Measurements from ENCODE around the gene TRAPPC6A.
A peak's percentile ranks its signal among the peaks of the same experiment; 100 is the strongest.

Gene TRAPPC6A

GRCh38 chr19:45149129-45149528 is 28.9 kb downstream of the TRAPPC6A start:
- DNase-seq (ENCODE audit: low read depth, low spot score): no peak

- DNase-seq (ENCODE audit: low read depth, low spot score): no peak
Observed at GRCh38 chr19:45147835-45148676, 30.0 kb downstream of the TRAPPC6A start.

GRCh38 chr19:45146741-45147205 is 31.3 kb downstream of the TRAPPC6A start:
- no peak for DNase-seq (ENCODE audit: low read depth, low spot score)

DNA sequence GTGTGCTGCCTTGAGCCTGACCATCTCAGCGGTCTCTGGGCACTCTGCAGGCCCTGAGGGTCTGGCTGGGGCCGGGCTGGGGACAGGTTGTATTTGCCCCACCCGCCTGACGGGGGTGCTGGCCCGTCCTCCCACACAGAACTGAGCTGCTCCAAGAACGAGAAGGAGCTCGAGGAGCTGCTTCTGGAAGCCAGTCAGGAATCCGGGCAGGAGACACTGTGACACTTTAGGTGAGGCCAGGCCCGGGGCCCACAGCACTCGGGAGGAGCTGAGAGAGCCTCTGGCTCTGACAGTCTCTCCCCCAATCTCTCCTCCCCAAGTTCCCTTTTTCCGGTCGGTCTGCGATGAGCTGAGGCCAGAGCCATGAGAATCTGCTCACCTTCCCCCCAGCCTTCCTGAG is 31.8 kb downstream of the TRAPPC6A start:
- no peak for DNase-seq (ENCODE audit: low read depth, low spot score)

GRCh38 chr19:45145270-45146189 is 32.5 kb downstream of the TRAPPC6A start:
- DNase-seq (ENCODE audit: low read depth, low spot score): no peak

- no peak for DNase-seq (ENCODE audit: low read depth, low spot score)
Observed at GRCh38 chr19:45144431-45145269, 33.4 kb downstream of the TRAPPC6A start.

DNA sequence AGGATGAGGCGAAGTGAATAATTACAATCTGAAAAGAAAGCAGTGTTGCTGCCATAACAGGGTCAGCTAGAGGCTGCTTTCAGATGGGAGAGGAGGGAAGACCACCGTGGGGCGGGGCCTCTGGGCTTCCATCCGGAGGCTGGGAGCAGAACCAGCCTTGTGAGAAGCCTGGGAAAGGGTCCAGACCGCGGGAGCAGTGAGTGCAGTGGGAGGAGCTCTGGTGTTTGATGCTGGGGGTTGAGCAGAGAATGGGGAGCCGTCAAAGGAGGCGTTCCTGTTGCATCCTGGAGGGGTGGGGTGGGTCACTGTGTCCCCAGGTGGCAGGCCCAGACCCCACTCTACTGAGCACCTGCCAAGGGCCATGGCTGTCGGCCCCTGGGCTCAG is 35.3 kb downstream of the TRAPPC6A start:
- no peak for DNase-seq (ENCODE audit: low read depth, low spot score)

GRCh38 chr19:45142016-45142725 is 35.9 kb downstream of the TRAPPC6A start:
- no peak for DNase-seq (ENCODE audit: low read depth, low spot score)

- DNase-seq (ENCODE audit: low read depth, low spot score): no peak
Observed at GRCh38 chr19:45141203-45141900, 36.7 kb downstream of the TRAPPC6A start.

GRCh38 chr19:45140533-45140932 is 37.5 kb downstream of the TRAPPC6A start:
- DNase-seq (ENCODE audit: low read depth, low spot score): no peak

- no peak for DNase-seq (ENCODE audit: low read depth, low spot score)
Observed at GRCh38 chr19:45140144-45140503, 37.9 kb downstream of the TRAPPC6A start.

GRCh38 chr19:45139286-45140143 is 38.5 kb downstream of the TRAPPC6A start:
- no peak for DNase-seq (ENCODE audit: low read depth, low spot score)

DNA sequence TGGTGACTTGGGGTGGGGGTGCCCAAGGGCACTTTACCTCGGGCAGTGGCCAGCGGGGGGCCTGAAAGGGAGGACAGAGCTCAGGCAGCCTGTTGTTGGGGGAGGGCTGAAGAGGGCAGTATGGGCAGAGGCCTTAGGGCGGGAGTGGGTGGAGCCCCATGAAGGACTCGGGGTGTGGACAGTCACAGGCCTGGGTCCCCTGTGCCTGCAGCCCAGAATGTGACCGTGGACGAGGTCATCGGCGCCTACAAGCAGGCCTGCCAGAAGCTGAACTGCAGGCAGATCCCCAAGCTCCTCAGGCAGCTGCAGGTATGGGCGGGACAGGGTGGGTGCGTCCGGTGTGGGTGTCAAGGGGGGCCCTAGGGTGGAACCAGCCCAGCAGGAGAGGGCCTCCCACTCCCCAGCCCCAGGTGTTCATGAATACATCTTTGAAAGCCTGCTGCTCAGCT is 39.7 kb downstream of the TRAPPC6A start:
- no peak for DNase-seq (ENCODE audit: low read depth, low spot score)

- DNase-seq (ENCODE audit: low read depth, low spot score): peak; percentile 82
Observed at GRCh38 chr19:45137179-45137761, 40.8 kb downstream of the TRAPPC6A start.

GRCh38 chr19:45136507-45137178 is 41.4 kb downstream of the TRAPPC6A start:
- DNase-seq (ENCODE audit: low read depth, low spot score): no peak

- DNase-seq (ENCODE audit: low read depth, low spot score): no peak
Observed at GRCh38 chr19:45135176-45135885, 42.7 kb downstream of the TRAPPC6A start.

GRCh38 chr19:45133661-45134060 is 44.4 kb downstream of the TRAPPC6A start:
- DNase-seq (ENCODE audit: low read depth, low spot score): no peak

All from astrocyte of the hippocampus (primary cell).